ENCODE results near the gene AGBL1. TPM values are rescaled to one million over a fixed set of nuclear protein-coding genes. Genes with fewer than 3 reads are reported as not detected.

Gene AGBL1
- total RNA-seq, 1 donor from 2014 or later: 0.14 TPM

- H3K4me3 Mint-ChIP-seq (ENCODE audit: low read depth): no peak overlapping the region
- H3K27ac Mint-ChIP-seq: no peak overlapping the region
- H3K27me3 Mint-ChIP-seq (ENCODE audit: low read depth): no peaks in the 10 kb centered on the region
- intact Hi-C loops (cut with micrococcal nuclease): no loop called here
- H3K4me1 Mint-ChIP-seq (ENCODE audit: low read depth): no peaks in the 10 kb centered on the region
- no peak for DNase-seq (ENCODE audit: low spot score)
- no peaks in the 10 kb centered on the region for H3K9me3 Mint-ChIP-seq
- no peaks in the 10 kb centered on the region for H3K36me3 Mint-ChIP-seq (ENCODE audit: low read depth)
These were observed 215.8 kb downstream of the AGBL1 start for GRCh38 chr15:86295511-86295910.

- H3K27ac Mint-ChIP-seq: no peak overlapping the region
- no peaks in the 10 kb centered on the region for H3K27me3 Mint-ChIP-seq (ENCODE audit: low read depth)
These were observed 217.1 kb downstream of the AGBL1 start for GRCh38 chr15:86296769-86297168.

GRCh38 chr15:86300390-86301125, 220.9 kb downstream of the AGBL1 start:
- H3K4me3 Mint-ChIP-seq (ENCODE audit: low read depth): no peak overlapping the region
- H3K36me3 Mint-ChIP-seq (ENCODE audit: low read depth): no peaks in the 10 kb centered on the region
- H3K4me1 Mint-ChIP-seq (ENCODE audit: low read depth): no peaks in the 10 kb centered on the region
- H3K27me3 Mint-ChIP-seq (ENCODE audit: low read depth): no peaks in the 10 kb centered on the region
- no peaks in the 10 kb centered on the region for H3K9me3 Mint-ChIP-seq
- intact Hi-C loops (cut with micrococcal nuclease): no loop called here
- no peak overlapping the region for H3K27ac Mint-ChIP-seq
- no peak for DNase-seq (ENCODE audit: low spot score)

More at GRCh38 chr15:86296769-86297168, 217.1 kb downstream of the AGBL1 start:
- Mint-ChIP-seq H3K36me3 (ENCODE audit: low read depth) (no peaks in the 10 kb centered on the region), H3K4me1 (ENCODE audit: low read depth) (no peaks in the 10 kb centered on the region), H3K9me3 (no peaks in the 10 kb centered on the region), H3K4me3 (ENCODE audit: low read depth) (no peak overlapping the region)
- DNase-seq (ENCODE audit: low spot score): no peak
- intact Hi-C loops (cut with micrococcal nuclease): no loop called here

DNA sequence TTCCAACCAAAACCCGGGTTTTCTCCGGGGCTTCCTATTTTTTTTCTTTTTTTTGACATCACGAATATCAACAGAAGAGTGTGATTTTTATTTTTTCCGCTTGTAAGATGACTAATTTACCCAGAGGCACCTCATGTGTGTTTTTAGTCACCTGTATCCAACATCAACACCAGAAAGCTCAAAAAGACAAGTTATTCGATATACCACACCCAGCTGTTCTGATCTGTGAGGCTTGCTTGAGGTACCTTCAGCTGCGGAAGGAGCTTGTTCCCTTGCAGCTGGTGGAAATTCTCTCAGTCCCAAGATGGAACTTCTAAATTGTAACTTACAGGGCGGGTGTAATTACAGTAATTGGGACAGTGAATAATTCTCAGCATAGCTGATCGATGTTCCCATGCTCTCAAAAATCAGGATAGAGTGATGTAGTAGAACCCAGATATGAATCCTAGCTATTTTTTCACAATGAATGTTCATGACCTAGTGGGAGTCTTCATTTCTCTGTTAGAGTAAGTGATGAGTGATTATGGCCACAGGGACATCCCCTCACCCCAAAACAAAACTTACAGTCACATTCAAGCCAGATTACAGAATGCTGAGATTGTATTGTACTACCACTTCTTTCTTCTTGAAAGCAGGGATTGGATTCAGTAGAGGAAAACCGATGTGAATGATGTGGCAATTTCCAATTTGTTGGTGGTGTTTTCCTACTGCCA, 232.1 kb downstream of the AGBL1 start:
- H3K4me1 Mint-ChIP-seq (ENCODE audit: low read depth): peaks cover 8% of the 10 kb centered on the region
- no peak overlapping the region for H3K27ac Mint-ChIP-seq
- DNase-seq (ENCODE audit: low spot score): no peak
- no peak overlapping the region for H3K4me3 Mint-ChIP-seq (ENCODE audit: low read depth)
- H3K36me3 Mint-ChIP-seq (ENCODE audit: low read depth): no peaks in the 10 kb centered on the region
- peaks cover 3% of the 10 kb centered on the region for H3K27me3 Mint-ChIP-seq (ENCODE audit: low read depth)
- no peaks in the 10 kb centered on the region for H3K9me3 Mint-ChIP-seq
- intact Hi-C loops (cut with micrococcal nuclease): no loop called here

GRCh38 chr15:86312486-86312885, 232.8 kb downstream of the AGBL1 start:
- peaks cover 9% of the 10 kb centered on the region for H3K27me3 Mint-ChIP-seq (ENCODE audit: low read depth)
- H3K36me3 Mint-ChIP-seq (ENCODE audit: low read depth): no peaks in the 10 kb centered on the region
- no peak for DNase-seq (ENCODE audit: low spot score)
- H3K4me3 Mint-ChIP-seq (ENCODE audit: low read depth): no peak overlapping the region
- H3K27ac Mint-ChIP-seq: no peak overlapping the region
- H3K9me3 Mint-ChIP-seq: no peaks in the 10 kb centered on the region
- peaks cover 11% of the 10 kb centered on the region for H3K4me1 Mint-ChIP-seq (ENCODE audit: low read depth)
- intact Hi-C loops (cut with micrococcal nuclease): no loop called here

DNA sequence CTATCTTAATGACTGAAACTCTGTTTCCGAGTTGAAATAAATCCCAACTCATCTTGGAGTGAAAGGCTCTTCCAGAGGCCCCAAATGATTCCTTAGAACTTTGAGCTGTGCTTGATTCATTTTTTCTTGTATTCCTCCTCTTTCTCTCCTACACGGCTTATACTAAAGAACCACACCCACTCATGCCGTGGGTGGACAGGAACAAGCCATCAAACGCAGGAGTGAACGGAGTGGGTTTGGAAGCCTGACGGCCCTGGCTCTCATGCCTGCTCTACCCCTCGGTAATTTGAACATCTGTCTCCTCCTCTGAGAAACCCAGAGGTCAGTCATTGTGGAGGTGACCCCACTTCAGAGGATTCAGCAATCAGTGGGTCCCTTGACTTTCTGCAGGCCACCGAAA, 236.5 kb downstream of the AGBL1 start:
- no peak overlapping the region for H3K4me3 Mint-ChIP-seq (ENCODE audit: low read depth)
- peaks cover 11% of the 10 kb centered on the region for H3K4me1 Mint-ChIP-seq (ENCODE audit: low read depth)
- H3K27me3 Mint-ChIP-seq (ENCODE audit: low read depth): peaks cover 9% of the 10 kb centered on the region
- H3K9me3 Mint-ChIP-seq: no peaks in the 10 kb centered on the region
- H3K36me3 Mint-ChIP-seq (ENCODE audit: low read depth): no peaks in the 10 kb centered on the region
- intact Hi-C loops (cut with micrococcal nuclease): no loop called here
- H3K27ac Mint-ChIP-seq: no peak overlapping the region
- DNase-seq (ENCODE audit: low spot score): no peak

GRCh38 chr15:86316726-86317383, 237.2 kb downstream of the AGBL1 start:
- Mint-ChIP-seq H3K36me3 (ENCODE audit: low read depth) (no peaks in the 10 kb centered on the region), H3K4me3 (ENCODE audit: low read depth) (no peak overlapping the region)

GRCh38 chr15:86317384-86317740, 237.7 kb downstream of the AGBL1 start:
- intact Hi-C loops (cut with micrococcal nuclease): no loop called here
- H3K36me3 Mint-ChIP-seq (ENCODE audit: low read depth): no peaks in the 10 kb centered on the region
- H3K27me3 Mint-ChIP-seq (ENCODE audit: low read depth): peaks cover 9% of the 10 kb centered on the region
- no peak overlapping the region for H3K27ac Mint-ChIP-seq
- H3K9me3 Mint-ChIP-seq: no peaks in the 10 kb centered on the region
- H3K4me1 Mint-ChIP-seq (ENCODE audit: low read depth): peaks cover 11% of the 10 kb centered on the region
- no peak overlapping the region for H3K4me3 Mint-ChIP-seq (ENCODE audit: low read depth)
- DNase-seq (ENCODE audit: low spot score): no peak

More at GRCh38 chr15:86316726-86317383, 237.2 kb downstream of the AGBL1 start:
- H3K27ac Mint-ChIP-seq: no peak overlapping the region
- H3K4me1 Mint-ChIP-seq (ENCODE audit: low read depth): peaks cover 11% of the 10 kb centered on the region
- DNase-seq (ENCODE audit: low spot score): no peak
- peaks cover 9% of the 10 kb centered on the region for H3K27me3 Mint-ChIP-seq (ENCODE audit: low read depth)
- no peaks in the 10 kb centered on the region for H3K9me3 Mint-ChIP-seq
- intact Hi-C loops (cut with micrococcal nuclease): no loop called here

DNA sequence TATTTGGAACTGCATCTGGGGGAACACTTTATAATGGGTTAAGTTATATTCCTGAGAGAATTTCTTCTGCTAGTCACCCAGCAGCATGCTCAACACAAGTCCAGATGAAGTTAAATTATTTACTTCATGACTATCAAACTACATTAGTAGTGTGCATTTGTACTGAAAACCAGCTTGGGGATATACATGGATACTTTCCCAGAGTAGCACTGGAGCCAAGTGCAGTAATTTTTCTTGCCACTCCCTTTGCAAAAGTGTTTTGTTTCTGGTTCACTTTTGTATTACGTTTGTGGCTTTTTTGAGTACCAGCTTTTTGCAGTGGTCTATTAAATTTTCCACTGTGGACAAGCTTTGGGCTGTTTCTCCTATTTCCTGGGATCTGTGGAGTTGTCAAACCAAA, 243.0 kb downstream of the AGBL1 start:
- H3K27me3 Mint-ChIP-seq (ENCODE audit: low read depth): peaks cover 2% of the 10 kb centered on the region
- no peak for DNase-seq (ENCODE audit: low spot score)
- no peaks in the 10 kb centered on the region for H3K4me1 Mint-ChIP-seq (ENCODE audit: low read depth)
- H3K36me3 Mint-ChIP-seq (ENCODE audit: low read depth): no peaks in the 10 kb centered on the region
- intact Hi-C loops (cut with micrococcal nuclease): no loop called here
- no peak overlapping the region for H3K27ac Mint-ChIP-seq
- H3K9me3 Mint-ChIP-seq: no peaks in the 10 kb centered on the region
- H3K4me3 Mint-ChIP-seq (ENCODE audit: low read depth): no peak overlapping the region

- no peak for DNase-seq (ENCODE audit: low spot score)
- no peaks in the 10 kb centered on the region for H3K4me1 Mint-ChIP-seq (ENCODE audit: low read depth)
- no peak overlapping the region for H3K4me3 Mint-ChIP-seq (ENCODE audit: low read depth)
- peaks cover 2% of the 10 kb centered on the region for H3K27me3 Mint-ChIP-seq (ENCODE audit: low read depth)
- no peak overlapping the region for H3K27ac Mint-ChIP-seq
- no peaks in the 10 kb centered on the region for H3K36me3 Mint-ChIP-seq (ENCODE audit: low read depth)
- H3K9me3 Mint-ChIP-seq: peaks cover 12% of the 10 kb centered on the region
- intact Hi-C loops (cut with micrococcal nuclease): no loop called here
These were observed 247.7 kb downstream of the AGBL1 start for GRCh38 chr15:86327230-86327865.

DNA sequence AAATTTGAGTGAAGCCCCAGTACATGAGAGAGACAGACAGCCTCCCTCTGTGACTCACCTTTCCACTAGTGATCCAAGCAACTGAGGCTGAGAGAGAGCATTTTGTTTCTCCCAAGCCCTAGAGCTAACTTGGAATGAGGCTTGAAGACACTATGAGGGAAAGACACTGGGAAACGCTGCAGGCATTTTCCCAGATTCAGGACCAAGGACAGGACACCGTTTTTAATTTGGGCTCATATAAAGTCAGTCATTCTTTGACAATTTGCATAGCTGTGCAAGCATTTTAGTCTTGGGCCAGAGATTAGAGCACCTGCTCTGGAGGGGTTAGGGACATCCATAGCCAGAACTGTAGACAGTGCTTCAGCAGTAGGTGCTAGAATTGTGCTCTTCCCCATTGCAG, 249.0 kb downstream of the AGBL1 start:
- no peaks in the 10 kb centered on the region for H3K36me3 Mint-ChIP-seq (ENCODE audit: low read depth)
- no peak for DNase-seq (ENCODE audit: low spot score)
- H3K4me1 Mint-ChIP-seq (ENCODE audit: low read depth): peaks cover 2% of the 10 kb centered on the region
- no peak overlapping the region for H3K27ac Mint-ChIP-seq
- intact Hi-C loops (cut with micrococcal nuclease): no loop called here
- H3K9me3 Mint-ChIP-seq: peaks cover 18% of the 10 kb centered on the region
- no peak overlapping the region for H3K4me3 Mint-ChIP-seq (ENCODE audit: low read depth)
- peaks cover 2% of the 10 kb centered on the region for H3K27me3 Mint-ChIP-seq (ENCODE audit: low read depth)

DNA sequence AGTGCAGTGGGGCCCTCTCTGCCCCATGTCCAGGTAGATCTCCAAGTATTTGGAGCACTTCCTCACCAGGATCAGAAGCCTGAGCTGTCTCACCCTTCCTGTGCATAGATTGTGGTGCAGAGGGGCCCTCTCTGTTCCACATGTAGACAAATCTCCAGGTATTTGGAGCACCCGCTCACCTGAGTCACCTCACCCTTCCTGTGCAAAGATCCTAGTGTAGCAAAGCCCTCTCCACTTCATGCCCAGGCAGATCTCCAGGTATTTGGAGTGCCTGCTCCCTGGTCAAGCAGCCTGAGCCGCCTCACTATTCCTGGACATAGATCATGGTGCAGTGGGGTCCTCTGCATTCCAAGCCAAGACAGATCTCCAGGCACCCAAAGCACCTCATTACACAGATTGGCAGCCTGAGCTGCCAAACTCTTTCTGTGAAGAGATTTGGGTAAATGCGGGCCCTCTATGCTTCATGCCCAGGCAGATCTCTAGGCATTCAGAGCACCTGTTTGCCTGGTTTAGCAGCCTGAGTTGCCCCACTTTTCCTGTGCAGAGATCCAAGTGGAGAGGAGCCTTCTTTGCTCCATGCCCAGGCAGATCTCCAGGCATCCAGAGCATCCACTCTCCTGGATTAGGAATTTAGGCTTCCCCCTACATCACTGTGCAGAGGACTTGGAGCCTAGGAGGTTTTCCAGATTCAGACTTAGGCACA, 249.8 kb downstream of the AGBL1 start:
- Mint-ChIP-seq H3K27me3 (ENCODE audit: low read depth) (peaks cover 2% of the 10 kb centered on the region), H3K9me3 (peaks cover 18% of the 10 kb centered on the region), H3K4me1 (ENCODE audit: low read depth) (peaks cover 6% of the 10 kb centered on the region), H3K36me3 (ENCODE audit: low read depth) (no peaks in the 10 kb centered on the region), H3K27ac (no peak overlapping the region), H3K4me3 (ENCODE audit: low read depth) (no peak overlapping the region)
- intact Hi-C loops (cut with micrococcal nuclease): no loop called here
- no peak for DNase-seq (ENCODE audit: low spot score)
